Measurements from ENCODE around the gene AMACR.

Gene AMACR

GRCh38 chr5:34043099-34043876 lies 35.4 kb upstream of the AMACR start, which contains the start of gene C1QTNF3:
C1QTNF3 (minus strand) TSS chr5:34043213; CDS start chr5:34043125, 88 bp downstream.
- DNase-seq (ENCODE audit: low spot score in 2 of 2): no peak
- ATAC-seq (replicated peaks; ENCODE audit: extremely low read depth, poor library complexity, severe bottlenecking): no peak
- H3K36me3 Mint-ChIP-seq (ENCODE audit: insufficient read depth): peaks cover 1% of the 10 kb centered on the region
- H3K9me3 Mint-ChIP-seq: no peaks in the 10 kb centered on the region
- H3K4me1 Mint-ChIP-seq: no peaks in the 10 kb centered on the region
- no peaks in the 10 kb centered on the region for H3K27me3 Mint-ChIP-seq
- H3K27ac Mint-ChIP-seq (ENCODE audit: low read depth): no peak within 1 kb of the TSS
- H3K4me3 Mint-ChIP-seq: no peak within 1 kb of the TSS

DNA sequence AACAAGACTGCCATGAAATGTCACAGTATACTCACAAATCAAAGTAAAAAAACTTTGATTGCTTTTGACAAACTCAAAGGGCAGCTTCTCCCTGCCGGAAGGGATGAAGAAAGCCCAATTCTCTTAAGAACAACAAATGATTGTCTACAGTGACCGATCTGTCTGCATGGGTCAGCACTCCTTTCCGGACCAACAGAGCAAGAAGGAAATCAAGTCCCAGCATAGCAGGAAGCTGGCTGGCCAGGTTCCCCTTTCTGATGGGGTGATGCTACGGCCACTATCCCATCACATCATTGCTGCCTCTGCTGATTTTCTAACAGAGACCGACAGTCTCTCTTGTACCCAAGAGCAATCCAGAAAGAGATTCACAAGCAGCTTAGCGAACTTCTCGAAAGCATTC lies 34.5 kb upstream of the AMACR start:
- Mint-ChIP-seq H3K9me3 (no peaks in the 10 kb centered on the region), H3K36me3 (ENCODE audit: insufficient read depth) (peaks cover 1% of the 10 kb centered on the region), H3K4me1 (no peaks in the 10 kb centered on the region), H3K27ac (ENCODE audit: low read depth) (no peak overlapping the region), H3K27me3 (no peaks in the 10 kb centered on the region), H3K4me3 (no peak overlapping the region)
- ATAC-seq (replicated peaks; ENCODE audit: extremely low read depth, poor library complexity, severe bottlenecking) (no peak), DNase-seq (ENCODE audit: low spot score in 2 of 2) (no peak)

DNA sequence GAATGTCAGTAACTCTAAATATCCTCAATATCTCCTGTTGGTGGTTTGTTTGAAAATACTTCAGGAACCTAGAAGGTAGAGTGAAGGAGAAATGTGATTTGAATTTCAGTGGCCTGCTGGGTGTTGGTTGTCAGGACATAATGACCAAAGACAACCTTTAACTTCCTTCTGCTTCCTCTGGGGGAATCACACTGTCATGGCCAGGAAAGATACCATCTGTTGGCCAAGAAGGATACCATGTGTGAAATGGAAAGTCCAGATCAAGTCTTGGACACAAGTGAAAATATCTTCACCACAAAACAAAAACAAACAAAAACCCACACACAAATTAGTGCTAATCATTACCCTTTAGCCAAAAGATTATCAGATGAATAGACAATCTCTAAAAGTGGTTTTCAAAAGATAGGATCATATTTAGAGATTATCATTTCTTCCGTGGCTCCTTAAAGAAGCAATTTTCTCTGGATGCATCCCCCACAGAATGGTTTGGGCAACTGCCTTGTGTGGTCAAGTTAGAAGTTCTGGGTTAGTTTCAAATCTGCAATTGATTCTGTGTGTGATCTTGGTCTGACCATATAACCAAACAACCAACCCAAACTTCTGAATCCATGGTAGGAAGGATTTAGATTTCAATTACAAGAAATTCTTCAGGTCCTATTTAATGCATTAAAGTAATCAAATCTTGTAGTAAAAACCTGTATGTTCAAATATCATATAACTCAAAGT lies 33.6 kb upstream of the AMACR start:
- Mint-ChIP-seq H3K4me1 (no peaks in the 10 kb centered on the region), H3K4me3 (no peak overlapping the region), H3K36me3 (ENCODE audit: insufficient read depth) (peaks cover 1% of the 10 kb centered on the region), H3K9me3 (no peaks in the 10 kb centered on the region), H3K27ac (ENCODE audit: low read depth) (no peak overlapping the region), H3K27me3 (no peaks in the 10 kb centered on the region)
- DNase-seq (ENCODE audit: low spot score in 2 of 2): no peak
- ATAC-seq (replicated peaks; ENCODE audit: extremely low read depth, poor library complexity, severe bottlenecking): no peak

- Mint-ChIP-seq H3K9me3 (no peaks in the 10 kb centered on the region), H3K4me3 (no peak overlapping the region), H3K36me3 (ENCODE audit: insufficient read depth) (peaks cover 1% of the 10 kb centered on the region), H3K27me3 (no peaks in the 10 kb centered on the region), H3K4me1 (no peaks in the 10 kb centered on the region), H3K27ac (ENCODE audit: low read depth) (no peak overlapping the region)
- ATAC-seq (replicated peaks; ENCODE audit: extremely low read depth, poor library complexity, severe bottlenecking) (no peak), DNase-seq (ENCODE audit: low spot score in 2 of 2) (no peak)
These were observed 32.6 kb upstream of the AMACR start for GRCh38 chr5:34040472-34040871.

- Mint-ChIP-seq H3K9me3 (no peaks in the 10 kb centered on the region), H3K4me1 (no peaks in the 10 kb centered on the region), H3K4me3 (no peak overlapping the region), H3K27me3 (no peaks in the 10 kb centered on the region), H3K36me3 (ENCODE audit: insufficient read depth) (peaks cover 3% of the 10 kb centered on the region), H3K27ac (ENCODE audit: low read depth) (no peak overlapping the region)
- ATAC-seq (replicated peaks; ENCODE audit: extremely low read depth, poor library complexity, severe bottlenecking) (no peak), DNase-seq (ENCODE audit: low spot score in 2 of 2) (no peak)
These were observed 31.7 kb upstream of the AMACR start for GRCh38 chr5:34039398-34040157.

GRCh38 chr5:34038838-34039237 lies 31.0 kb upstream of the AMACR start:
- ATAC-seq (replicated peaks; ENCODE audit: extremely low read depth, poor library complexity, severe bottlenecking) (no peak), DNase-seq (ENCODE audit: low spot score in 2 of 2) (no peak)
- Mint-ChIP-seq H3K36me3 (ENCODE audit: insufficient read depth) (peaks cover 3% of the 10 kb centered on the region), H3K4me1 (no peaks in the 10 kb centered on the region), H3K9me3 (no peaks in the 10 kb centered on the region), H3K4me3 (no peak overlapping the region), H3K27me3 (no peaks in the 10 kb centered on the region), H3K27ac (ENCODE audit: low read depth) (no peak overlapping the region)

DNA sequence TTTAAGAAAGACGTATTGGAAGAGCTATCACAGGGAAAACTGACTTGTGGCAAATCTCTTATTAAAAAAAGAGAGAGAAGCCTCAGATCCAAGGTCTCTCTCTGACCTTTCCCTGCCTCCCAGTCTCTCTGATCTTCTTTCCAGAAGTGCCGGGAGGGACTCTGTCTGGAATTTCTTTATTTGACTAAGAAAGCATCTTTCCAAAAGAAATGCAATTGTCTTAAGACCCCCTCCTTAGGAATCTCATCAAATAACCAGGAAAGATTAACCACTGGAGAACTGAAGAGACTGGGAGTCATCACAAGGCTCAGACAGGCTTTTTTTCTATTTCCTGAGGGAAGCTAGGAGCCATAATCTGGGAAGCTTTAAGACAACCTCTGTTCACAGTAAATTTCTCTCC lies 30.5 kb upstream of the AMACR start:
- H3K4me1 Mint-ChIP-seq: no peaks in the 10 kb centered on the region

GRCh38 chr5:34037726-34038125 lies 29.9 kb upstream of the AMACR start:
- ATAC-seq (replicated peaks; ENCODE audit: extremely low read depth, poor library complexity, severe bottlenecking): no peak
- H3K36me3 Mint-ChIP-seq (ENCODE audit: insufficient read depth): peaks cover 3% of the 10 kb centered on the region
- no peak overlapping the region for H3K27ac Mint-ChIP-seq (ENCODE audit: low read depth)
- H3K27me3 Mint-ChIP-seq: no peaks in the 10 kb centered on the region
- no peak overlapping the region for H3K4me3 Mint-ChIP-seq
- no peak for DNase-seq (ENCODE audit: low spot score in 2 of 2)
- no peaks in the 10 kb centered on the region for H3K4me1 Mint-ChIP-seq
- no peaks in the 10 kb centered on the region for H3K9me3 Mint-ChIP-seq

More for the DNA sequence above, 30.5 kb upstream of the AMACR start:
- Mint-ChIP-seq H3K27me3 (no peaks in the 10 kb centered on the region), H3K36me3 (ENCODE audit: insufficient read depth) (peaks cover 3% of the 10 kb centered on the region), H3K9me3 (no peaks in the 10 kb centered on the region), H3K4me3 (no peak overlapping the region), H3K27ac (ENCODE audit: low read depth) (no peak overlapping the region)
- no peak for ATAC-seq (replicated peaks; ENCODE audit: extremely low read depth, poor library complexity, severe bottlenecking)
- DNase-seq (ENCODE audit: low spot score in 2 of 2): no peak

DNA sequence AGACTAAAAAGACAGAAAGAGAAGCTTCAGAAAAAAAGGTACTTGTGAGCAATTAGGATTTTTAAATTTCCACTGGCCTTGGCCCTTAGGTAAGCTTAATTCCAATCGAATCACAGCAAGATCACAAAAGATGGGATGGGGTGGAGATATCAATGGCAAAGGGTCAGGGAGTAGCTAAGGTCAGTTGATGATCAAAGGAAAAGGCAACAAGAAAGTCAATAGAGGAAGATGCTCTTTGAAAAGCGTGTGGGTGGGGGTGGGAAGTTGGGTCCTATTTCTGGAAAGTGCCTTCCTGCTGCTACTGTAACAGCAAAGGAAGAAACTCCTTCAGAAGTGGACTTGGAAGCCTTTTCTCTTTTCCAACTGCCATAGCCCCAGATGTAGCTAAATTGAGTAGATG lies 27.9 kb upstream of the AMACR start:
- ATAC-seq (replicated peaks; ENCODE audit: extremely low read depth, poor library complexity, severe bottlenecking) (no peak), DNase-seq (ENCODE audit: low spot score in 2 of 2) (no peak)
- Mint-ChIP-seq H3K4me3 (no peak overlapping the region), H3K36me3 (ENCODE audit: insufficient read depth) (peaks cover 7% of the 10 kb centered on the region), H3K9me3 (no peaks in the 10 kb centered on the region), H3K27ac (ENCODE audit: low read depth) (no peak overlapping the region), H3K4me1 (no peaks in the 10 kb centered on the region), H3K27me3 (no peaks in the 10 kb centered on the region)

DNA sequence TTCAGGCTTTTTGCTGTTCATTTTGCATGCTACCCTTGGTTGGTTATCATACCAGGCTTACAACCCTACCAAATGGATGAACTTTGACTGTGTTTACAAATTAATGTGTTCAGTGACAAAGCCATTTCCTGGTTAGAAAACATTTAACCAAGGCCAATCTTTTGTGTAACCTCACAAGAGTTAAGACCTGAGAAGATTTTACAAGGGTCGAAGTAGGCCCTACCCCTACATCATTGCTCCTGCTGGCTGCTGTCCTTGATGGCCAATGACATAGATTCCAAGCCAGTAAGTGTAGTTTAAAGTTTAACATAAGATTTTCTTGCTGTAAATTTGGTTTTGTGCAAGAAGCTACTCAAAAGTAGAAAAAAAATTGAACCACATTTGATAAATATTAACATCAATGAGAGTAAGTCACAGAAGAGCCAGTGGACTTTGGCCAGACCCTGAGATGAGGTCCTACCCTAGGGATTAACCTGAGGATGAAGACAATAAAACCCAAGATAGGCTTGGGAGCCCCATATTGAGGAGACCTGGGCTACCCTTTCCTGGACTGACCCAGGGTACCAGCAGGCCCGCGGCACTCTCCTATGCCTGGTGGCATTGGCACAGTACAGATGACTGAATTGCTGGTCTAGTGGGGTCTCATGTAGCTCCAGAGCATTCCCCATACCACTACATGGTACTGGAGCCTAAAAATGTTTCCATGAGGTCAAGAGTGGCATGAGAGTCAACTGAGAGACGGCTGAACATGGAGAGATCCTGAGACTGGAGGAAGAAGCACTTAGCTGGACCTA lies 26.9 kb upstream of the AMACR start:
- H3K36me3 Mint-ChIP-seq (ENCODE audit: insufficient read depth): peaks cover 7% of the 10 kb centered on the region
- ATAC-seq (replicated peaks; ENCODE audit: extremely low read depth, poor library complexity, severe bottlenecking): no peak
- H3K9me3 Mint-ChIP-seq: no peaks in the 10 kb centered on the region
- DNase-seq (ENCODE audit: low spot score in 2 of 2): no peak
- no peak overlapping the region for H3K4me3 Mint-ChIP-seq
- H3K4me1 Mint-ChIP-seq: no peaks in the 10 kb centered on the region
- H3K27me3 Mint-ChIP-seq: no peaks in the 10 kb centered on the region
- no peak overlapping the region for H3K27ac Mint-ChIP-seq (ENCODE audit: low read depth)

DNA sequence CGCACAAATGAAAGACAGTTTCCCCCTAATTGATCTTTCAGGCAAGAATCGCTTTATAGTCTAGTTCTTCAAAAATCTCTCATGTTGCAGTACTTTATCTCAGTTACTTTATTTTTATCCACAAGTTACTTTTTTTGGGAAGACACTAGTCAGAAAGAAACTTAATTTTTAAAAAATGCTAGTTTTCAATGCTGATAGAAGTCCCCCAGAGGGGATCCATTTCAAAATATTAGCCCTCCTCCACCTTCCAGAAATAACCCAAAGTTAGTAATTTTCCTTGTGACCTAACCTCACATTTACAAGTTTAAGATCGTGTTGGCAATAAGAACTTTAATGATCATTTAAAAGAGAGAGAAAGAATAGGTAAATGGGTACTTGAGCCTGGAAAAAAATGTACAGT lies 24.1 kb upstream of the AMACR start:
- Mint-ChIP-seq H3K27ac (ENCODE audit: low read depth) (no peak overlapping the region), H3K4me1 (no peaks in the 10 kb centered on the region), H3K36me3 (ENCODE audit: insufficient read depth) (peaks cover 8% of the 10 kb centered on the region), H3K27me3 (no peaks in the 10 kb centered on the region), H3K9me3 (no peaks in the 10 kb centered on the region), H3K4me3 (no peak overlapping the region)
- DNase-seq (ENCODE audit: low spot score in 2 of 2): no peak
- no peak for ATAC-seq (replicated peaks; ENCODE audit: extremely low read depth, poor library complexity, severe bottlenecking)

DNA sequence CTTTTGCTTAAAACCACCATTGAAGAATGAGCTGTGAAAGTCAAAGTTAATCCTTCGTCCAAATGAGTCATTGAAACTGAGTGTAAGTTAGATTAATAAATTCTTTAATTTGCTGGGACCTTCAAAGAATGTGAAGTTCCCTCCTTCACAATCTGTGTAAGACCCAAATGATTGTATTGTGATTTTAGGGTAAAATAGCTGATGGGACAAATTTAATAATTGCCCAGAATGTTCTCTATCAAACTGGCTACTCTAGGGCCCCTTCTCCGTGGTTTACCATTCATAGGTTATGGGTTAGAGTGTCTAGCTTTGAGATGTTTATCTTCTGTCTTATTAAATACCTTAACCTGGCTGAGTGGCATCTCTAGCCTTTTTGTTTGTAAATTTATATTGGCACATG lies 23.3 kb upstream of the AMACR start:
- Mint-ChIP-seq H3K27me3 (no peaks in the 10 kb centered on the region), H3K9me3 (no peaks in the 10 kb centered on the region), H3K36me3 (ENCODE audit: insufficient read depth) (peaks cover 8% of the 10 kb centered on the region), H3K4me1 (no peaks in the 10 kb centered on the region), H3K4me3 (no peak overlapping the region), H3K27ac (ENCODE audit: low read depth) (no peak overlapping the region)
- no peak for ATAC-seq (replicated peaks; ENCODE audit: extremely low read depth, poor library complexity, severe bottlenecking)
- no peak for DNase-seq (ENCODE audit: low spot score in 2 of 2)

Measured in central memory CD8-positive, alpha-beta T cell (primary cell).